Measurements from ENCODE around the gene AKT2. TPM values are rescaled to one million over a fixed set of nuclear protein-coding genes. Genes with fewer than 3 reads are reported as not detected.

AKT2 gene
- total and polyA plus RNA-seq, 7 experiments from 2014 or later = 22.5 to 220 (median 183) TPM

GRCh38 chr19:40282920-40283319 lies 2.2 kb downstream of the AKT2 start:
- H3K4me1 ChIP-seq (ENCODE audit: control insufficient read depth in 2 of 2, insufficient read depth in 2 of 2, low read length in 2 of 2) = peaks cover 21 to 60% of the 10 kb centered on the region in 2 donors
- intact Hi-C loops (cut with micrococcal nuclease) = loop anchor here (10.0 kb wide), 4 partner anchors 138 to 1158 kb away; partner anchors contain the start of genes COQ8B (in 1 of the 2), ITPKC (in 1 of the 2), MIA (in 1 of the 2) and PAK4 (in 1 of the 2)
- H3K4me1 Mint-ChIP-seq = peaks cover 42 to 81% (median 69%) of the 10 kb centered on the region in 7 donors

GRCh38 chr19:40282209-40282580 lies 3.0 kb downstream of the AKT2 start:
- Histone ChIP-seq H3K9me3 (ENCODE audit: control insufficient read depth in 2 of 3, low read length in 3 of 3) (no peaks in the 10 kb centered on the region), H3K4me1 (ENCODE audit: control insufficient read depth in 2 of 2, insufficient read depth in 2 of 2, low read length in 2 of 2) (peaks cover 21 to 68% of the 10 kb centered on the region in 2 donors), H3K27ac (ENCODE audit: low read depth, low read length) (no peak overlapping the region), H3K36me3 (ENCODE audit: control insufficient read depth in 2 of 3, insufficient read depth in 3 of 3, low read length in 3 of 3) (peaks cover 0 to 22% (median 0%) of the 10 kb centered on the region in 3 experiments), H3K4me3 (ENCODE audit: low read length) (no peak overlapping the region), H3K27me3 (ENCODE audit: control insufficient read depth in 2 of 2, insufficient read depth in 2 of 2, low read length in 2 of 2) (no peaks in the 10 kb centered on the region)
- peaks cover 0 to 2% (median 0%) of the 10 kb centered on the region in 5 donors for H3K27me3 Mint-ChIP-seq
- no peak for DNase-seq
- H3K27ac Mint-ChIP-seq = peak overlapping the region in 4 of 9 donors; percentile 68 to 99 (median 98)
- peaks cover 49 to 89% (median 76%) of the 10 kb centered on the region in 7 donors for H3K4me1 Mint-ChIP-seq
- ChIA-PET POLR2A (interaction anchor here (0.6 to 1.1 kb wide), 2 partner anchors 15 to 1349 kb away, joined by 3 to 4 read pairs; no protein-coding TSS in a partner anchor), CTCF (interaction anchor here (0.7 kb wide), 1 partner anchor 64 kb away, joined by 3 read pairs; the partner anchor contains the start of gene TTC9B)
- peak overlapping the region in 6 of 10 donors; percentile 32 to 97 (median 89) for H3K4me3 Mint-ChIP-seq
- peaks cover 0 to 3% (median 0%) of the 10 kb centered on the region in 11 donors for H3K9me3 Mint-ChIP-seq
- intact Hi-C loops (cut with micrococcal nuclease) = loop anchor here (10.0 kb wide), 4 partner anchors 137 to 1157 kb away; partner anchors contain the start of genes COQ8B (in 1 of the 2), ITPKC (in 1 of the 2), MIA (in 1 of the 2) and PAK4 (in 1 of the 2)
- peaks cover 0 to 7% (median 0%) of the 10 kb centered on the region in 5 donors for H3K36me3 Mint-ChIP-seq
- ATAC-seq = no peak

More at GRCh38 chr19:40282920-40283319, 2.2 kb downstream of the AKT2 start:
- Histone ChIP-seq H3K4me3 (ENCODE audit: low read length) (no peak overlapping the region), H3K27me3 (ENCODE audit: control insufficient read depth in 2 of 2, insufficient read depth in 2 of 2, low read length in 2 of 2) (no peaks in the 10 kb centered on the region), H3K36me3 (ENCODE audit: control insufficient read depth in 2 of 3, insufficient read depth in 3 of 3, low read length in 3 of 3) (peaks cover 0 to 18% (median 0%) of the 10 kb centered on the region in 3 experiments), H3K9me3 (ENCODE audit: control insufficient read depth in 2 of 3, low read length in 3 of 3) (no peaks in the 10 kb centered on the region), H3K27ac (ENCODE audit: low read depth, low read length) (peak overlapping the region; percentile 97)
- ChIA-PET POLR2A (no interaction called here), CTCF (no interaction called here)
- Mint-ChIP-seq H3K4me3 (peak overlapping the region; percentile 87 to 99 (median 94)), H3K9me3 (peaks cover 0 to 3% (median 0%) of the 10 kb centered on the region in 11 donors), H3K36me3 (peaks cover 0 to 7% (median 0%) of the 10 kb centered on the region in 5 donors), H3K27ac (peak overlapping the region; percentile 46 to 99 (median 93)), H3K27me3 (peaks cover 0 to 2% (median 0%) of the 10 kb centered on the region in 5 donors)
- ATAC-seq (no peak), DNase-seq (no peak)

GRCh38 chr19:40281381-40282208 lies 3.5 kb downstream of the AKT2 start:
- Mint-ChIP-seq H3K4me3 (peak overlapping the region in 6 of 10 donors; percentile 10 to 91 (median 76)), H3K27me3 (peaks cover 0 to 2% (median 0%) of the 10 kb centered on the region in 5 donors), H3K36me3 (peaks cover 0 to 7% (median 0%) of the 10 kb centered on the region in 5 donors), H3K9me3 (peaks cover 0 to 3% (median 0%) of the 10 kb centered on the region in 11 donors), H3K4me1 (peaks cover 50 to 90% (median 75%) of the 10 kb centered on the region in 7 donors), H3K27ac (peak overlapping the region in 3 of 9 donors; percentile 59 to 98 (median 64))
- Histone ChIP-seq H3K27ac (ENCODE audit: low read depth, low read length) (no peak overlapping the region), H3K4me1 (ENCODE audit: control insufficient read depth in 2 of 2, insufficient read depth in 2 of 2, low read length in 2 of 2) (peaks cover 21 to 70% of the 10 kb centered on the region in 2 donors), H3K27me3 (ENCODE audit: control insufficient read depth in 2 of 2, insufficient read depth in 2 of 2, low read length in 2 of 2) (no peaks in the 10 kb centered on the region), H3K9me3 (ENCODE audit: control insufficient read depth in 2 of 3, low read length in 3 of 3) (no peaks in the 10 kb centered on the region), H3K4me3 (ENCODE audit: low read length) (no peak overlapping the region), H3K36me3 (ENCODE audit: control insufficient read depth in 2 of 3, insufficient read depth in 3 of 3, low read length in 3 of 3) (peaks cover 0 to 22% (median 0%) of the 10 kb centered on the region in 3 experiments)
- DNase-seq = no peak
- CTCF ChIA-PET = interaction anchor here (0.7 kb wide), 1 partner anchor 63 kb away, joined by 3 read pairs; the partner anchor contains the start of gene TTC9B
- POLR2A ChIA-PET = interaction anchor here (0.6 to 1.1 kb wide), 3 partner anchors 15 to 1349 kb away, joined by 3 to 4 read pairs (median 3); no protein-coding TSS in a partner anchor
- intact Hi-C loops (cut with micrococcal nuclease) = loop anchor here (10.0 kb wide), 4 partner anchors 137 to 1157 kb away; partner anchors contain the start of genes COQ8B (in 1 of the 2), ITPKC (in 1 of the 2), MIA (in 1 of the 2) and PAK4 (in 1 of the 2)
- ATAC-seq = no peak

GRCh38 chr19:40280608-40281221 lies 4.4 kb downstream of the AKT2 start:
- Histone ChIP-seq H3K27me3 (ENCODE audit: control insufficient read depth in 2 of 2, insufficient read depth in 2 of 2, low read length in 2 of 2) (no peaks in the 10 kb centered on the region), H3K4me3 (ENCODE audit: low read length) (no peak overlapping the region), H3K27ac (ENCODE audit: low read depth, low read length) (no peak overlapping the region), H3K36me3 (ENCODE audit: control insufficient read depth in 2 of 3, insufficient read depth in 3 of 3, low read length in 3 of 3) (peaks cover 0 to 22% (median 0%) of the 10 kb centered on the region in 3 experiments), H3K9me3 (ENCODE audit: control insufficient read depth in 2 of 3, low read length in 3 of 3) (no peaks in the 10 kb centered on the region), H3K4me1 (ENCODE audit: control insufficient read depth in 2 of 2, insufficient read depth in 2 of 2, low read length in 2 of 2) (peaks cover 17 to 62% of the 10 kb centered on the region in 2 donors)
- Mint-ChIP-seq H3K4me3 (peak overlapping the region; percentile 15 to 81 (median 59)), H3K36me3 (peaks cover 0 to 7% (median 0%) of the 10 kb centered on the region in 5 donors), H3K27ac (peak overlapping the region in 8 of 9 donors; percentile 33 to 85 (median 70)), H3K27me3 (peaks cover 0 to 2% (median 0%) of the 10 kb centered on the region in 5 donors), H3K4me1 (peaks cover 49 to 91% (median 74%) of the 10 kb centered on the region in 7 donors), H3K9me3 (peaks cover 0 to 5% (median 0%) of the 10 kb centered on the region in 11 donors)
- intact Hi-C loops (cut with micrococcal nuclease) = loop anchor here (10.0 kb wide), 4 partner anchors 136 to 1156 kb away; partner anchors contain the start of genes COQ8B (in 1 of the 2), ITPKC (in 1 of the 2), MIA (in 1 of the 2) and PAK4 (in 1 of the 2)
- ChIA-PET CTCF (no interaction called here), POLR2A (no interaction called here)
- no peak for DNase-seq
- no peak for ATAC-seq

- H3K27ac ChIP-seq (ENCODE audit: low read depth, low read length) = no peak overlapping the region
- ATAC-seq (no peak), DNase-seq (peak in 1 of 9 donors; percentile 6)
- H3K4me3 ChIP-seq (ENCODE audit: low read length) = no peak overlapping the region
- intact Hi-C loops (cut with micrococcal nuclease) = loop anchor here (10.0 kb wide), 4 partner anchors 135 to 1155 kb away; partner anchors contain the start of genes COQ8B (in 1 of the 2), ITPKC (in 1 of the 2), MIA (in 1 of the 2) and PAK4 (in 1 of the 2)
- H3K9me3 ChIP-seq (ENCODE audit: control insufficient read depth in 2 of 3, low read length in 3 of 3) = no peaks in the 10 kb centered on the region
- CTCF ChIA-PET = no interaction called here
- H3K27me3 ChIP-seq (ENCODE audit: control insufficient read depth in 2 of 2, insufficient read depth in 2 of 2, low read length in 2 of 2) = no peaks in the 10 kb centered on the region
- H3K4me1 ChIP-seq (ENCODE audit: control insufficient read depth in 2 of 2, insufficient read depth in 2 of 2, low read length in 2 of 2) = peaks cover 20 to 65% of the 10 kb centered on the region in 2 donors
- POLR2A ChIA-PET = interaction anchor here (0.7 kb wide), 1 partner anchor 140 kb away, joined by 3 read pairs; no protein-coding TSS in a partner anchor
- peaks cover 0 to 22% (median 0%) of the 10 kb centered on the region in 3 experiments for H3K36me3 ChIP-seq (ENCODE audit: control insufficient read depth in 2 of 3, insufficient read depth in 3 of 3, low read length in 3 of 3)
- Mint-ChIP-seq H3K4me3 (peak overlapping the region; percentile 15 to 81 (median 59)), H3K27ac (peak overlapping the region; percentile 40 to 85 (median 70)), H3K27me3 (no peaks in the 10 kb centered on the region), H3K4me1 (peaks cover 52 to 92% (median 75%) of the 10 kb centered on the region in 7 donors), H3K36me3 (peaks cover 0 to 7% (median 0%) of the 10 kb centered on the region in 5 donors), H3K9me3 (peaks cover 0 to 5% (median 0%) of the 10 kb centered on the region in 11 donors)
These were observed 5.2 kb downstream of the AKT2 start for GRCh38 chr19:40279761-40280607.

Data from naive thymus-derived CD4-positive, alpha-beta T cell (primary cell).